ENCODE measurements around the gene ETFA.

The ETFA gene

DNA sequence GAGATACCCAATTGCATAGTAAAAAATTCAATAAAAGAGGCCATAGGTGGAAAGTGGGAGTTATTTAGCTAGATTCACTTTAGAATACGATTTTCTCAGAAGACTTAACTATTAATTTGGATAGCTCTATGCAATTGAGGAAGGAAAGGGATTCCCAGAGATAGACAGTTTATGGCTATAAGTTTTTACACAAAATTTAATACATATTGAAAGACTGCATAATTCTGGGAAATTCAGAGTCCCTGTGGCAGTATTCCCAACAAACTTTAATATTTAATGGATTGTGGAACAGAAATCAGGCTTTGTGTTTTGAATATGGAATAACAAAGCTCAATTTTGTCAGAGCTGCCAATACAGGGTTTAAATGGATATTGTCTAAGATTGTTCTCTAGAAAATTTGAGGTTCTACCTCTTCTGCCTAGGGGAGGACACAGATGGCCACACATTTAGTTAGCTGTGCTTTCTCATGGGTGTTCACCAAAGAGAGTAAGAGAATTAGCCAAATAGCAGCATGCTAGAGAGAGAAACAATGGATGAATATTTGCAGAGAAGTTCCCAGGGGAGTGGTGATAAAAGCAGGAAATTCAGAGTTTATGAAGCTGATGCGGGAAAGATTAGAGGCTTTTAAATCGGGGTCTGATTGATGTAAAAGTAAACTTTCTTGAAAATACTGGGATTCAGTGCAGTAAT, 33.8 kb upstream of the ETFA start:
- TF ChIP-seq, protein P1, sequence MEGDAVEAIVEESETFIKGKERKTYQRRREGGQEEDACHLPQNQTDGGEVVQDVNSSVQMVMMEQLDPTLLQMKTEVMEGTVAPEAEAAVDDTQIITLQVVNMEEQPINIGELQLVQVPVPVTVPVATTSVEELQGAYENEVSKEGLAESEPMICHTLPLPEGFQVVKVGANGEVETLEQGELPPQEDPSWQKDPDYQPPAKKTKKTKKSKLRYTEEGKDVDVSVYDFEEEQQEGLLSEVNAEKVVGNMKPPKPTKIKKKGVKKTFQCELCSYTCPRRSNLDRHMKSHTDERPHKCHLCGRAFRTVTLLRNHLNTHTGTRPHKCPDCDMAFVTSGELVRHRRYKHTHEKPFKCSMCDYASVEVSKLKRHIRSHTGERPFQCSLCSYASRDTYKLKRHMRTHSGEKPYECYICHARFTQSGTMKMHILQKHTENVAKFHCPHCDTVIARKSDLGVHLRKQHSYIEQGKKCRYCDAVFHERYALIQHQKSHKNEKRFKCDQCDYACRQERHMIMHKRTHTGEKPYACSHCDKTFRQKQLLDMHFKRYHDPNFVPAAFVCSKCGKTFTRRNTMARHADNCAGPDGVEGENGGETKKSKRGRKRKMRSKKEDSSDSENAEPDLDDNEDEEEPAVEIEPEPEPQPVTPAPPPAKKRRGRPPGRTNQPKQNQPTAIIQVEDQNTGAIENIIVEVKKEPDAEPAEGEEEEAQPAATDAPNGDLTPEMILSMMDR (IDR thresholded peaks at IDR 0.05; ENCODE audit: low read depth, low read length, missing control alignments), result no peak
- no peak for DNase-seq (ENCODE audit: extremely low read depth, low read depth)
- peak overlapping the region; percentile 53 for H3K4me3 ChIP-seq (replicated peaks; ENCODE audit: low read depth, low read length)

DNA sequence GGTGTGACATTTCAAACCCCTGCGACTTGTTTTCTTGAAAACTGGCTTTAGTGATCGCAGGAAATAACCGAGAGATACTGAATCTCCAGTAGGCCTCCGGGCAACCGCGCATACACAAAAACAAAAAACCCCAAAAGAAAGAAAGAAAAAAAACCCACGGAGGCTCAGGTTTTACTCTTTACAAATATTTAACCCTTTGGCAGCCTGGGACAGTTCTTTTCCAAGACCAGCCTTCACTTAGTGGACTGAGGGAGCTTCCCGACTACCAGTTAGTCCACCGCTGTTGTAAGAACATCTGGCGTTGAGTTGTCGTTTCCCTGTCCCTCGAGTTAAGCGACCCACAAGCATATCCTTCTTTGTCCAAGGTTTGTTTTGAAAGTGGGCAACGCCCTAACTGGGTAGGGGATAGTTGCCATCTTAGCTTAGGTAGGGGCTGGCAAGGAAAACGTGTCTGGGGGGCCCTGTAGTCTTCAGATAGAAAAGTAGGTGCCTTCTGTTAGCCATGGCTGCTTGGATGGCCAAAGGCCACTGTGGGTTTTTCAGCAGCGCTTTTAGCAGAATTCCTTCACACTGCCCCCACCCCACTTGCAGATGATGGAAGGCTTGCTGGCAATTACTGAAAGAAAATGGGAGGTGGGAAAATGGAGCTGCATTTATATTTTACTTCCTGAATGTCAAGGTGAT, 32.2 kb upstream of the ETFA start:
- TF ChIP-seq, protein P1 (IDR thresholded peaks at IDR 0.05; ENCODE audit: low read depth, low read length, missing control alignments), result no peak
- no peak for DNase-seq (ENCODE audit: extremely low read depth, low read depth)
- peak overlapping the region; percentile 25 for H3K4me3 ChIP-seq (replicated peaks; ENCODE audit: low read depth, low read length)

DNA sequence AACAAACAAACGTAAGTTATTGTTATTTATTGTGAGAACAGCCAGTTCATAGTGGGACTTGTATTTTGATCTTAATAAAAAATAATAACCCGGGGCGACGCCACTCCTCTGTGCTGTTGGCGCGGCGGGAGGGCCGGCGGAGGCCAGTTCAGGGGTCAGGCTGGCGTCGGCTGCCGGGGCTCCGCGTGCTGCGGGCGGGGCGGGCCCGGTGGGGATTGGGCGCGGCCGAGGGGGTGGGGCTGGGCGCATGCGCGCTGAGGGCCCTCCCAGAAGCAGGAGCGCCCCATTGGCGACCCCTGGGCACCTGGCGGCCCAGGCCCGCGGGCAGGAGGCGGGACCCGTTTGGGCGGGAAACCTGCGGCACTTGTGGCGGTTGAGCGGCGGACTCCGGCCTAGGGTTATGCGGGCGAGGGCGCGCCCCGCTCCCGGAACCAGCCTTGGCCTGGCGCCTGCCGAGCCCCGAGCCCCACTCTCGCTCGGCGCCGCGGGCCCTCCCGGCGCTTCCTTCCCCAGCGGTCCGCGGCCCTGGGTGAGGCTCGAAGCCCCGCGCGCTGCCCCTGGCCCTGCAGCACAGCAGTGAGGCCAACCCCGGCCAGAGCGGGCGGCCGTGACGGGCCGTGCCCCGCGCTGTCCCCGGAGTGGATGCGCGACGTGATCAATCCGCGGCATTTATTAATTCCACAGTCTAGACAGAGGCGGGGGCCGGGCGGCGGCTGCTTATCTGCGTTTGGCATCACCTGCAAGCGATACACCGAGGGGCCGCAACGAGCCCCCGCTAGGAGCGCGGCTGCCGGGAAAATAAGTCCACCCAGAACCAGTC, 31.3 kb upstream of the ETFA start:
- peak overlapping the region; percentile 75 for H3K4me3 ChIP-seq (replicated peaks; ENCODE audit: low read depth, low read length)
- no peak for DNase-seq (ENCODE audit: extremely low read depth, low read depth)
- TF ChIP-seq, protein P1 (IDR thresholded peaks at IDR 0.05; ENCODE audit: low read depth, low read length, missing control alignments), result no peak

DNA sequence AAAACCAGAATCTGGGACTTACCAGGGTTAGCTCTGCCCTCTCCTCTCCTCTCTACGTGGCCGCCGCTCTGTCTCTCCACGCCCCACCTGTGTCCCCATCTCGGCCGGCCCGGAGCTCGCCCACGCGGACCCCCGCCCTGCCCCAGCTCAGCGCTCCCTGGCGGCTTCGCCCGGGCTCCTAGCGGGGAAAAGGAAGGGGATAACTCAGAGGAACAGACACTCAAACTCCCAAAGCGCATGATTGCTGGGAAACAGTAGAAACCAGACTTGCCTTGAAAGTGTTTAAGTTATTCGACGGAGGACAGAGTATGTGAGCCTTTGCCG, 30.8 kb upstream of the ETFA start:
- DNase-seq (ENCODE audit: extremely low read depth, low read depth), result no peak
- H3K4me3 ChIP-seq (replicated peaks; ENCODE audit: low read depth, low read length), result peak overlapping the region; percentile 75
- TF ChIP-seq, protein P1 (IDR thresholded peaks at IDR 0.05; ENCODE audit: low read depth, low read length, missing control alignments), result no peak

- no peak for DNase-seq (ENCODE audit: extremely low read depth, low read depth)
- TF ChIP-seq, protein P1 (IDR thresholded peaks at IDR 0.05; ENCODE audit: low read depth, low read length, missing control alignments), result no peak
Measured at GRCh38 chr15:76341366-76342057, 30.2 kb upstream of the ETFA start.

DNA sequence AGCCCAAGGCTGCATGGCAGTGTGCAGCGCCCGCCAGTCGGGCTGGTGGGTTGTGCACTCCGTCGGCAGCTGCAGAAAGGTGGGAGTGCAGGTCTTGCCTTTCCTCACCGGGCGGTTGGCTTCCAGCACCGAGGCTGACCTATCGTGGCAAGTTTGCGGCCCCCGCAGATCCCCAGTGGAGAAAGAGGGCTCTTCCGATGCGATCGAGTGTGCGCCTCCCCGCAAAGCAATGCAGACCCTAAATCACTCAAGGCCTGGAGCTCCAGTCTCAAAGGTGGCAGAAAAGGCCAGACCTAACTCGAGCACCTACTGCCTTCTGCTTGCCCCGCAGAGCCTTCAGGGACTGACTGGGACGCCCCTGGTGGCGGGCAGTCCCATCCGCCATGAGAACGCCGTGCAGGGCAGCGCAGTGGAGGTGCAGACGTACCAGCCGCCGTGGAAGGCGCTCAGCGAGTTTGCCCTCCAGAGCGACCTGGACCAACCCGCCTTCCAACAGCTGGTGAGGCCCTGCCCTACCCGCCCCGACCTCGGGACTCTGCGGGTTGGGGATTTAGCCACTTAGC, 29.6 kb upstream of the ETFA start:
- TF ChIP-seq, protein P1 (IDR thresholded peaks at IDR 0.05; ENCODE audit: low read depth, low read length, missing control alignments), result peak; percentile 18
- DNase-seq (ENCODE audit: extremely low read depth, low read depth), result no peak
- H3K4me3 ChIP-seq (replicated peaks; ENCODE audit: low read depth, low read length), result peak overlapping the region; percentile 75

More at GRCh38 chr15:76341366-76342057, 30.2 kb upstream of the ETFA start:
- peak overlapping the region; percentile 75 for H3K4me3 ChIP-seq (replicated peaks; ENCODE audit: low read depth, low read length)

All from HFF-Myc (cell line).